ENCODE measurements around the gene SLC25A1.
A peak's percentile ranks its signal among the peaks of the same experiment; 100 is the strongest.

SLC25A1 gene

GRCh38 chr22:19178657-19179496 is at the start of gene SLC25A1:
Gene SLC25A1 (minus strand): TSS chr22:19178736. CDS start chr22:19178673, 63 bp downstream.
- H3K4me3 ChIP-seq (ENCODE audit: low read depth, low read length) = peak within 1 kb of the TSS; percentile 67

- H3K4me3 ChIP-seq (ENCODE audit: low read depth, low read length) = no peak overlapping the region
These were observed 49.6 kb upstream of the SLC25A1 start for GRCh38 chr22:19228179-19228578.

- H3K4me3 ChIP-seq (ENCODE audit: low read depth, low read length) = no peak overlapping the region
These were observed 47.9 kb upstream of the SLC25A1 start for GRCh38 chr22:19226428-19226827.

- H3K4me3 ChIP-seq (ENCODE audit: low read depth, low read length) = no peak overlapping the region
These were observed 47.0 kb upstream of the SLC25A1 start for GRCh38 chr22:19225560-19225959.

GRCh38 chr22:19224985-19225384 is 46.4 kb upstream of the SLC25A1 start:
- H3K4me3 ChIP-seq (ENCODE audit: low read depth, low read length) = no peak overlapping the region

GRCh38 chr22:19224557-19224956 is 46.0 kb upstream of the SLC25A1 start:
- no peak overlapping the region for H3K4me3 ChIP-seq (ENCODE audit: low read depth, low read length)

GRCh38 chr22:19223617-19224016 is 45.1 kb upstream of the SLC25A1 start:
- no peak overlapping the region for H3K4me3 ChIP-seq (ENCODE audit: low read depth, low read length)

GRCh38 chr22:19223110-19223509 is 44.6 kb upstream of the SLC25A1 start:
- H3K4me3 ChIP-seq (ENCODE audit: low read depth, low read length) = no peak overlapping the region

- no peak overlapping the region for H3K4me3 ChIP-seq (ENCODE audit: low read depth, low read length)
These were observed 43.9 kb upstream of the SLC25A1 start for GRCh38 chr22:19222242-19223005.

GRCh38 chr22:19220867-19221266 is 42.3 kb upstream of the SLC25A1 start:
- H3K4me3 ChIP-seq (ENCODE audit: low read depth, low read length) = no peak overlapping the region

- no peak overlapping the region for H3K4me3 ChIP-seq (ENCODE audit: low read depth, low read length)
These were observed 40.2 kb upstream of the SLC25A1 start for GRCh38 chr22:19218541-19219233.

- no peak overlapping the region for H3K4me3 ChIP-seq (ENCODE audit: low read depth, low read length)
These were observed 38.0 kb upstream of the SLC25A1 start for GRCh38 chr22:19216579-19216978.

GRCh38 chr22:19215360-19215759 is 36.8 kb upstream of the SLC25A1 start:
- no peak overlapping the region for H3K4me3 ChIP-seq (ENCODE audit: low read depth, low read length)

GRCh38 chr22:19214078-19214473 is 35.5 kb upstream of the SLC25A1 start:
- no peak overlapping the region for H3K4me3 ChIP-seq (ENCODE audit: low read depth, low read length)

- no peak overlapping the region for H3K4me3 ChIP-seq (ENCODE audit: low read depth, low read length)
These were observed 35.0 kb upstream of the SLC25A1 start for GRCh38 chr22:19213442-19214077.

GRCh38 chr22:19213001-19213400 is 34.5 kb upstream of the SLC25A1 start:
- no peak overlapping the region for H3K4me3 ChIP-seq (ENCODE audit: low read depth, low read length)

GRCh38 chr22:19212302-19212870 is 33.9 kb upstream of the SLC25A1 start:
- no peak overlapping the region for H3K4me3 ChIP-seq (ENCODE audit: low read depth, low read length)

GRCh38 chr22:19210188-19210587 is 31.7 kb upstream of the SLC25A1 start:
- no peak overlapping the region for H3K4me3 ChIP-seq (ENCODE audit: low read depth, low read length)

- no peak overlapping the region for H3K4me3 ChIP-seq (ENCODE audit: low read depth, low read length)
These were observed 29.8 kb upstream of the SLC25A1 start for GRCh38 chr22:19208287-19208847.

- H3K4me3 ChIP-seq (ENCODE audit: low read depth, low read length) = no peak overlapping the region
These were observed 29.3 kb upstream of the SLC25A1 start for GRCh38 chr22:19207884-19208283.

Measured in iPS-11a (cell line).